ENCODE measurements around the gene MYO1F.

- TF ChIP-seq POLR2AphosphoS5 (IDR thresholded peaks at IDR 0.05; ENCODE audit: low read depth, low read length) (no peak), POLR2A (IDR thresholded peaks at IDR 0.05; ENCODE audit: low read depth, low read length) (no peak)
These were observed 58.7 kb downstream of the MYO1F start for GRCh38 chr19:8518536-8518935.

All from GM12892 (cell line).